ENCODE data around the gene THOC5.

DNA sequence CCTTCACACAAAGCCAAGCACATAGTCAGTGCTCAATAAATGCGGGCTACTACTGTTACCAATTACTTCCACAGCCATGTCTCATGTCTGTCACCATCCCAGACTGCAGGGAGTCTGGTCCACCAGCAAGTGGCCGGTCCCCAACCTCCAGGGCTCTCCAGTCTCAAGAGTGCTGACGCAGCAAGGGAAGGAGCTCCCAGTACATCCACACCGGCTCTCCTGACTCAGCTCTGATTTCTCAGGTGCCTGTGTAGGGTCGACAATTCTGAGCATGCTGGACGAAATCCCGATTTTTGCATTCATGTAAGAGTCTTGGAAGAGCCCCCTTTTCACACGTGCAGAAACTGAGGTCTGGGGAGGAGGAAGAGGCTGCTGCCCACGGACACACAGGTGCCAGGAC is 83.8 kb downstream of the THOC5 start:
- TF ChIP-seq CTCF (IDR thresholded peaks at IDR 0.05) (no peak), POLR2AphosphoS5 (IDR thresholded peaks at IDR 0.05; ENCODE audit: low read depth, low read length) (no peak)

Measured in Panc1 (cell line).